ENCODE results near the gene ST8SIA4.

The ST8SIA4 gene

GRCh38 chr5:100900142-100900795 lies 2.8 kb downstream of the ST8SIA4 start:
- Histone ChIP-seq H3K9ac (ENCODE audit: low read length) (no peak overlapping the region), H3K36me3 (ENCODE audit: insufficient read depth, low read length) (no peaks in the 10 kb centered on the region), H3K27ac (ENCODE audit: low read depth, low read length) (no peak overlapping the region), H3K9me3 (ENCODE audit: low read length) (no peaks in the 10 kb centered on the region), H3K4me3 (ENCODE audit: low read depth in 1 of 2, low read length in 2 of 2) (peak overlapping the region in 1 of 2 donors; percentile 50), H3K4me1 (ENCODE audit: insufficient read depth, low read length) (peaks cover 6% of the 10 kb centered on the region), H3K27me3 (ENCODE audit: control insufficient read depth in 1 of 2, insufficient read depth in 2 of 2, low read length in 2 of 2) (peaks cover 3 to 6% of the 10 kb centered on the region in 2 donors)

GRCh38 chr5:100899675-100900074 lies 3.4 kb downstream of the ST8SIA4 start:
- Histone ChIP-seq H3K4me3 (ENCODE audit: low read depth in 1 of 2, low read length in 2 of 2) (peak overlapping the region in 1 of 2 donors; percentile 50), H3K27ac (ENCODE audit: low read depth, low read length) (no peak overlapping the region), H3K9me3 (ENCODE audit: low read length) (no peaks in the 10 kb centered on the region), H3K4me1 (ENCODE audit: insufficient read depth, low read length) (peaks cover 6% of the 10 kb centered on the region), H3K36me3 (ENCODE audit: insufficient read depth, low read length) (no peaks in the 10 kb centered on the region), H3K27me3 (ENCODE audit: control insufficient read depth in 1 of 2, insufficient read depth in 2 of 2, low read length in 2 of 2) (peaks cover 3 to 6% of the 10 kb centered on the region in 2 donors), H3K9ac (ENCODE audit: low read length) (no peak overlapping the region)

- H3K9ac ChIP-seq (ENCODE audit: low read length): no peak overlapping the region
- no peaks in the 10 kb centered on the region for H3K36me3 ChIP-seq (ENCODE audit: insufficient read depth, low read length)
- H3K4me1 ChIP-seq (ENCODE audit: insufficient read depth, low read length): peaks cover 6% of the 10 kb centered on the region
- no peak overlapping the region for H3K4me3 ChIP-seq (ENCODE audit: low read depth in 1 of 2, low read length in 2 of 2)
- peaks cover 3 to 5% of the 10 kb centered on the region in 2 donors for H3K27me3 ChIP-seq (ENCODE audit: control insufficient read depth in 1 of 2, insufficient read depth in 2 of 2, low read length in 2 of 2)
- H3K9me3 ChIP-seq (ENCODE audit: low read length): no peaks in the 10 kb centered on the region
- H3K27ac ChIP-seq (ENCODE audit: low read depth, low read length): no peak overlapping the region
Measured at GRCh38 chr5:100898504-100899346, 4.4 kb downstream of the ST8SIA4 start.

GRCh38 chr5:100896054-100896453 lies 7.0 kb downstream of the ST8SIA4 start:
- Histone ChIP-seq H3K9me3 (ENCODE audit: low read length) (no peaks in the 10 kb centered on the region), H3K36me3 (ENCODE audit: insufficient read depth, low read length) (no peaks in the 10 kb centered on the region), H3K4me1 (ENCODE audit: insufficient read depth, low read length) (peaks cover 6% of the 10 kb centered on the region), H3K9ac (ENCODE audit: low read length) (no peak overlapping the region), H3K27me3 (ENCODE audit: control insufficient read depth in 1 of 2, insufficient read depth in 2 of 2, low read length in 2 of 2) (no peaks in the 10 kb centered on the region), H3K27ac (ENCODE audit: low read depth, low read length) (no peak overlapping the region), H3K4me3 (ENCODE audit: low read depth in 1 of 2, low read length in 2 of 2) (no peak overlapping the region)

GRCh38 chr5:100890461-100891008 lies 12.5 kb downstream of the ST8SIA4 start:
- Histone ChIP-seq H3K4me1 (ENCODE audit: insufficient read depth, low read length) (no peaks in the 10 kb centered on the region), H3K9me3 (ENCODE audit: low read length) (no peaks in the 10 kb centered on the region), H3K27me3 (ENCODE audit: control insufficient read depth in 1 of 2, insufficient read depth in 2 of 2, low read length in 2 of 2) (no peaks in the 10 kb centered on the region), H3K36me3 (ENCODE audit: insufficient read depth, low read length) (no peaks in the 10 kb centered on the region), H3K4me3 (ENCODE audit: low read depth in 1 of 2, low read length in 2 of 2) (no peak overlapping the region), H3K9ac (ENCODE audit: low read length) (peak overlapping the region; percentile 5), H3K27ac (ENCODE audit: low read depth, low read length) (no peak overlapping the region)

DNA sequence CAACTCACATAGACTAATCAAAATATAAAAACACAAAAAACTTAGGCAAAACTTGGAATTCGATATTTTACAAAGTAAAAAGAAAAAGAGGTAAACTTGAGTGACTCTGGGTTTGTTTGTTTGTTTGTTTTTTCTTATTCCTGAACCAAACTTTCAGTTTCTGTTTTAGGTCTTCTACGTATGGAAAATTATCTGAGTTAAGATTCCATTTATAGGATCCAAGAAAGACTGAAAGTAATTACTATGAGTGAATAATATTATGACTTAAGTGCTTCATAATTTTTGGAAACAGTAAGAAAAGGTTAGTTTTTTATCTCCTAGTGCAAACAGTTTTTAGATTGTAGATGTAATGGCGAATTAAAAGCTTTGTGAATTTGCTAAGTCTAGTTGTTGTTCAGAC lies 13.2 kb downstream of the ST8SIA4 start:
- Histone ChIP-seq H3K27ac (ENCODE audit: low read depth, low read length) (no peak overlapping the region), H3K4me1 (ENCODE audit: insufficient read depth, low read length) (no peaks in the 10 kb centered on the region), H3K27me3 (ENCODE audit: control insufficient read depth in 1 of 2, insufficient read depth in 2 of 2, low read length in 2 of 2) (no peaks in the 10 kb centered on the region), H3K36me3 (ENCODE audit: insufficient read depth, low read length) (no peaks in the 10 kb centered on the region), H3K9me3 (ENCODE audit: low read length) (no peaks in the 10 kb centered on the region), H3K4me3 (ENCODE audit: low read depth in 1 of 2, low read length in 2 of 2) (no peak overlapping the region), H3K9ac (ENCODE audit: low read length) (peak overlapping the region; percentile 5)

DNA sequence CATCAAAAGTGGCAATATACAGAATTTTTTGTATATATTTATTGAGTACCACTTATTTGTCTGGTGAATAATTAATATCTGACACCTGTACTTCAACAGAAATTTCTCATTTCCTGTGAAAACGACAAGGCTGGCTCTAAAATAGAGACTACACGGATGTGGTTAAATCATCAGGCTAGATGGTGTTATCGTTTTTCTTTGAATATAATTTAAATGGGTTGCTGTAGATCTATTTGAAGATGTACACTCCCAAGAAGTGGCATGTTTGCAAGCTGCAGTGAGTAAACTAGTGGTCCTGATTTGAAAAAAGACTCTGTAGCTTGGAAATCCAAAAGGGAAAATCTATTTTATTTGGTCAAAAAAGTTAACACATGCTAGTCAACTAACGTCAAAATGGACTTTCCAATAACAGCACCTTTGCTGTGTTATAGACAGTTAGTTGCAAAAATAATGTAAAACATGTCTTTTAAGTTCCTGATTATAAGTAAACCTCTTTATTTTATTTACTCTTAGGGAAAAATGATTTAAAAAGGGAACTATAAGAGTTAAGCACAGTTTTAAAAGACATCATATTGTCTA lies 13.8 kb downstream of the ST8SIA4 start:
- Histone ChIP-seq H3K4me1 (ENCODE audit: insufficient read depth, low read length) (no peaks in the 10 kb centered on the region), H3K36me3 (ENCODE audit: insufficient read depth, low read length) (no peaks in the 10 kb centered on the region), H3K9ac (ENCODE audit: low read length) (no peak overlapping the region), H3K27ac (ENCODE audit: low read depth, low read length) (no peak overlapping the region), H3K9me3 (ENCODE audit: low read length) (no peaks in the 10 kb centered on the region), H3K27me3 (ENCODE audit: control insufficient read depth in 1 of 2, insufficient read depth in 2 of 2, low read length in 2 of 2) (no peaks in the 10 kb centered on the region), H3K4me3 (ENCODE audit: low read depth in 1 of 2, low read length in 2 of 2) (no peak overlapping the region)

DNA sequence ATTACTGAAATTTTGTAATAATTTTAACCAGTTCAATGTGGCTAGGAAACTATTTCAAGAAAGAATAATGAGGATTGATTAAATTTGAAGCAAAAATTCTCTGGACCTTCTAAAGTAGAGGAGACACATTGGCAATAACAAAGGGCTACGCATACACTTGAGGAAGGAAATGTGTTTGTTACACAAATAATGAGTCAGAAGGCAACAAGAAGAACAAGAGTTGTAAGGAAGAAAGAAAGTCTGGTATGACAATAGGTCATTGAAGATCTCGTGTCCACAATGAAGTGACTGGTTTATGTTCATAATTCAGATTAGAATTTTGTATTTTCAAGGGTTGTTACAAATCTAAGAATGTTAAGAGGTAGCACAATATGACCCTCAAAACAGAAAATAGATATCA lies 25.8 kb downstream of the ST8SIA4 start:
- no peak overlapping the region for H3K27ac ChIP-seq (ENCODE audit: low read depth, low read length)
- no peaks in the 10 kb centered on the region for H3K4me1 ChIP-seq (ENCODE audit: insufficient read depth, low read length)
- H3K36me3 ChIP-seq (ENCODE audit: insufficient read depth, low read length): no peaks in the 10 kb centered on the region
- H3K9me3 ChIP-seq (ENCODE audit: low read length): no peaks in the 10 kb centered on the region
- no peak overlapping the region for H3K9ac ChIP-seq (ENCODE audit: low read length)
- no peak overlapping the region for H3K4me3 ChIP-seq (ENCODE audit: low read depth in 1 of 2, low read length in 2 of 2)
- no peaks in the 10 kb centered on the region for H3K27me3 ChIP-seq (ENCODE audit: control insufficient read depth in 1 of 2, insufficient read depth in 2 of 2, low read length in 2 of 2)

GRCh38 chr5:100872408-100873190 lies 30.5 kb downstream of the ST8SIA4 start:
- H3K27me3 ChIP-seq (ENCODE audit: control insufficient read depth in 1 of 2, insufficient read depth in 2 of 2, low read length in 2 of 2): no peaks in the 10 kb centered on the region
- no peaks in the 10 kb centered on the region for H3K36me3 ChIP-seq (ENCODE audit: insufficient read depth, low read length)
- no peak overlapping the region for H3K4me3 ChIP-seq (ENCODE audit: low read depth in 1 of 2, low read length in 2 of 2)
- H3K4me1 ChIP-seq (ENCODE audit: insufficient read depth, low read length): no peaks in the 10 kb centered on the region
- no peaks in the 10 kb centered on the region for H3K9me3 ChIP-seq (ENCODE audit: low read length)
- H3K27ac ChIP-seq (ENCODE audit: low read depth, low read length): no peak overlapping the region
- H3K9ac ChIP-seq (ENCODE audit: low read length): no peak overlapping the region

GRCh38 chr5:100867039-100867562 lies 36.0 kb downstream of the ST8SIA4 start:
- Histone ChIP-seq H3K9me3 (ENCODE audit: low read length) (no peaks in the 10 kb centered on the region), H3K27me3 (ENCODE audit: control insufficient read depth in 1 of 2, insufficient read depth in 2 of 2, low read length in 2 of 2) (no peaks in the 10 kb centered on the region), H3K4me1 (ENCODE audit: insufficient read depth, low read length) (no peaks in the 10 kb centered on the region), H3K4me3 (ENCODE audit: low read depth in 1 of 2, low read length in 2 of 2) (no peak overlapping the region), H3K27ac (ENCODE audit: low read depth, low read length) (no peak overlapping the region), H3K9ac (ENCODE audit: low read length) (no peak overlapping the region), H3K36me3 (ENCODE audit: insufficient read depth, low read length) (no peaks in the 10 kb centered on the region)

DNA sequence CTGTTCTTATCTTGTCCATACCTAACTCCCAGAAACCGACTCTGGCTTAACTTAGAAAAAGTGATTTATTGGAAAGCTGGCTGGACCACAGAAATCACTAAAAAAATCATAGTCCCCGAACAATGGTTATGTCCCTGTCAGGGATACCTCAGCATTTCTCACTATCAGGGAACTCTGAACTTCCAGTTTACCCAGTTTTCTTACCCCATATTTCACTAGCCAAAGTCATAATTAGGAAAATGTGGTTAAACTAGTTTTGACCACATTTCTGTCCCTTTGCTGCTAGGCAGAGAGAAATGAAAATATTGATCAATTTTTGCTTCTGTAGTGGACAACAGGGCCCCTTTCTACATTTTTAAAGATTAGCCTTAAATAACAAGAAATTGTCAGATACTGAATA lies 38.2 kb downstream of the ST8SIA4 start:
- no peak overlapping the region for H3K27ac ChIP-seq (ENCODE audit: low read depth, low read length)
- no peak overlapping the region for H3K4me3 ChIP-seq (ENCODE audit: low read depth in 1 of 2, low read length in 2 of 2)
- H3K27me3 ChIP-seq (ENCODE audit: control insufficient read depth in 1 of 2, insufficient read depth in 2 of 2, low read length in 2 of 2): no peaks in the 10 kb centered on the region
- no peaks in the 10 kb centered on the region for H3K4me1 ChIP-seq (ENCODE audit: insufficient read depth, low read length)
- H3K9me3 ChIP-seq (ENCODE audit: low read length): no peaks in the 10 kb centered on the region
- H3K36me3 ChIP-seq (ENCODE audit: insufficient read depth, low read length): no peaks in the 10 kb centered on the region
- no peak overlapping the region for H3K9ac ChIP-seq (ENCODE audit: low read length)

All from muscle layer of colon (tissue), 2 donors.